Peyer's patch (tissue), 4 donors: ENCODE results near the gene ANKRD30A.

Experiments used
- POLR2A ChIP-seq, 2 donors: fragments of 450-650 bp; IDR thresholded peaks; one replicate each; pipeline ENCODE4 v1.5.1; 2017; ENCODE audit warnings: antibody characterized with exemption in 2 of 2, mild to moderate bottlenecking in 2 of 2, moderate library complexity in 2 of 2
- TF ChIP-seq, protein P1 (sequence below), 6 experiments: fragments of 450-650 bp in 4 of 6; fragments of 200-600 bp in 2 of 6; sonication (generic) in 1 of 6; IDR thresholded peaks; one replicate each; pipeline ENCODE4 v1.5.1; 2017 to 2019; ENCODE audit warnings: antibody characterized with exemption in 6 of 6, mild to moderate bottlenecking in 3 of 6, moderate library complexity in 1 of 6

DNA sequence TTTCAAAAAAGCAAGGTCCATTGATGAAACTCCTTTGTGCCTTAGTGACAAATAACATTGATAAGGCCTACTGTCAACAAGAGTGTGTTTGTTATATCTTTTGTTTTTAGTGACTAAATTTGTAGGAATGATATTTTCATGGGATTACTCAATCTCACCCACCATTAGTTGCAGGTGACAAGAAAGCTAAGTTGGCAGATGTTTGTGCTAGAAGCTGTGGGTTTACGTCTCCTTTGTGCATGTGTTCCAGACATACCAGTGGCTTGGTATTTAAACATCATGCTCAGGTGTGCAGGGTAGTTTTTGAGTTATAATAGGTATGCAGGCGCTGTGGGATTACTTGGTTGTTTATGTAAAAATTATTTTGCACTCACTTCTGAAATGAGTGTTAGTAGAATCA is 178.6 kb downstream of the ANKRD30A start:
- TF ChIP-seq, protein P1, sequence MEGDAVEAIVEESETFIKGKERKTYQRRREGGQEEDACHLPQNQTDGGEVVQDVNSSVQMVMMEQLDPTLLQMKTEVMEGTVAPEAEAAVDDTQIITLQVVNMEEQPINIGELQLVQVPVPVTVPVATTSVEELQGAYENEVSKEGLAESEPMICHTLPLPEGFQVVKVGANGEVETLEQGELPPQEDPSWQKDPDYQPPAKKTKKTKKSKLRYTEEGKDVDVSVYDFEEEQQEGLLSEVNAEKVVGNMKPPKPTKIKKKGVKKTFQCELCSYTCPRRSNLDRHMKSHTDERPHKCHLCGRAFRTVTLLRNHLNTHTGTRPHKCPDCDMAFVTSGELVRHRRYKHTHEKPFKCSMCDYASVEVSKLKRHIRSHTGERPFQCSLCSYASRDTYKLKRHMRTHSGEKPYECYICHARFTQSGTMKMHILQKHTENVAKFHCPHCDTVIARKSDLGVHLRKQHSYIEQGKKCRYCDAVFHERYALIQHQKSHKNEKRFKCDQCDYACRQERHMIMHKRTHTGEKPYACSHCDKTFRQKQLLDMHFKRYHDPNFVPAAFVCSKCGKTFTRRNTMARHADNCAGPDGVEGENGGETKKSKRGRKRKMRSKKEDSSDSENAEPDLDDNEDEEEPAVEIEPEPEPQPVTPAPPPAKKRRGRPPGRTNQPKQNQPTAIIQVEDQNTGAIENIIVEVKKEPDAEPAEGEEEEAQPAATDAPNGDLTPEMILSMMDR (IDR thresholded peaks at IDR 0.05): no peak
- TF ChIP-seq POLR2A (IDR thresholded peaks at IDR 0.05): no peak
